GM12872 (cell line): ENCODE results near the gene FAM184A.

Experiments
- TF ChIP-seq, protein P1 (sequence below): IDR thresholded peaks from 3 replicates; pipeline ENCODE4 v1.5.1; 2011; ENCODE audit warnings: low read depth, mild to moderate bottlenecking, low read length, moderate library complexity; ENCODE audit not compliant: insufficient read depth

The FAM184A gene

GRCh38 chr6:119024111-119024510 is 54.4 kb downstream of the FAM184A start:
- TF ChIP-seq, protein P1, sequence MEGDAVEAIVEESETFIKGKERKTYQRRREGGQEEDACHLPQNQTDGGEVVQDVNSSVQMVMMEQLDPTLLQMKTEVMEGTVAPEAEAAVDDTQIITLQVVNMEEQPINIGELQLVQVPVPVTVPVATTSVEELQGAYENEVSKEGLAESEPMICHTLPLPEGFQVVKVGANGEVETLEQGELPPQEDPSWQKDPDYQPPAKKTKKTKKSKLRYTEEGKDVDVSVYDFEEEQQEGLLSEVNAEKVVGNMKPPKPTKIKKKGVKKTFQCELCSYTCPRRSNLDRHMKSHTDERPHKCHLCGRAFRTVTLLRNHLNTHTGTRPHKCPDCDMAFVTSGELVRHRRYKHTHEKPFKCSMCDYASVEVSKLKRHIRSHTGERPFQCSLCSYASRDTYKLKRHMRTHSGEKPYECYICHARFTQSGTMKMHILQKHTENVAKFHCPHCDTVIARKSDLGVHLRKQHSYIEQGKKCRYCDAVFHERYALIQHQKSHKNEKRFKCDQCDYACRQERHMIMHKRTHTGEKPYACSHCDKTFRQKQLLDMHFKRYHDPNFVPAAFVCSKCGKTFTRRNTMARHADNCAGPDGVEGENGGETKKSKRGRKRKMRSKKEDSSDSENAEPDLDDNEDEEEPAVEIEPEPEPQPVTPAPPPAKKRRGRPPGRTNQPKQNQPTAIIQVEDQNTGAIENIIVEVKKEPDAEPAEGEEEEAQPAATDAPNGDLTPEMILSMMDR = no peak

GRCh38 chr6:119022796-119023195 is 55.7 kb downstream of the FAM184A start:
- TF ChIP-seq, protein P1 = no peak

DNA sequence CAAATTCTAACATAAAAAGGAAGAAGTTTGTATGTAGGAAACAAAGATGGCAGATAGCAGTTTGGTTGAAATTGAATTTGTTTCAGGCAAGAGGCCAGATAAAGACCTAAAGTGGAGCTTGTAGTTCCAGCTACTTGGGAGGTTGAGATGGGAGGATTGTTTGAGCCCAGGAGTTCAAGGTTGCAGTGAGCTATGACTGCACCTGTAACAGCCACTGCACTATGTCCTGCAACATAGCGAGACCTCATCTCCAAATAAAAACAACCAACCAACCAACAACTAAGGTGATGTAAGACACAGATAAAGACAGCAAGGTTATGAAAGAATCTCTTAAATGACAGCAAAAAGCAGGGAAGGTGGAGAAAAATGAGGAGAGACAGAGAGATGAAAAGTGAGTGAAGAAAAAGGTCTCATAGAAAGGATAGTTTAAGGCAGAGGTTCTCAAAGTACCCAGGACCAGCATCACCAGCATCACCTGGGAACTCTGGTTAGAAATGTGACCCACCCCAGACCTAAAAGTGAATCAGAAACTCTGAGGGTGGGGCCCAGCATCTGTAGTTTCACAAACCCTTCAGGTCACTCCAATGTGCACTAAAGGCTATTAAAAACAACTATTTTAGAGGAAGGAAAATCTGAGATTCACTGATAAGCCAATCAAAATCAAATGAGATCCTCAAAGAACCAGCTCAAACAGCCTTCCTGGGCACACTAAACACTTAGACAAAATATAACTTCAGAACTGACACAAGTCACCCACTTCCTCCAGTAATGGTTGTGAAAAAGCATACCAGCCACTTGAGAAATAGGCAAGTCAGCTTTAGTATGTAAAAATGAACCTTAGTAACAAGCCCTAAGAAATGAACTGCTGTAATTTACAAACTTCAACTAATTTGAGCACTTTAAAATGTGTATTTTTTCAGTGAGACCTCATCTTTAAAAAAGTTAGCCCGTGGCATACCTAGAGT is 57.6 kb downstream of the FAM184A start:
- TF ChIP-seq, protein P1 = no peak

GRCh38 chr6:119012521-119012920 is 65.9 kb downstream of the FAM184A start:
- TF ChIP-seq, protein P1 = no peak

GRCh38 chr6:119006974-119007373 is 71.5 kb downstream of the FAM184A start:
- TF ChIP-seq, protein P1 = no peak

DNA sequence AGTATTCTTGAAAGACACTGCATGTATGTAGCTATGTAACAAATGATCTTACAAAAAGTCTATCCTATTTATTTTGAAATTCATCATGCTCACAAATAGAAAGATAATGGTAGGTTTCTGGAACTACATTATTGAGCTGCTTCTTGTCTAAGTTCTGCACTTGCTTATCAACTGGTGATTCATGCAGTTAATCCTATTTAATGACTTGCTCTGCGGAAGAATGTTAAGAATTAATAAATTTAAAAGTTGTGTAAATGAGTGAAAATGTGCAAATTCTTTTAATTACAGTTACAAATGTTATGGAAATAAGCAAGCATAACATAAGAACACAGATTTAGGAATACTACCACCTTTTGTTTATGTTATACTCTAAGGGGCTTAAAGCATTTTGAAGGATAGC is 76.4 kb downstream of the FAM184A start:
- TF ChIP-seq, protein P1 = no peak

GRCh38 chr6:118999494-119000040 is 78.9 kb downstream of the FAM184A start:
- TF ChIP-seq, protein P1 = no peak
